ENCODE data around the gene KHDC1.

GRCh38 chr6:73227606-73228255 lies 35.3 kb downstream of the KHDC1 start:
- TF ChIP-seq CTCF (IDR thresholded peaks at IDR 0.05; ENCODE audit: low read depth, low read length, missing input control) (no peak), MAX (IDR thresholded peaks at IDR 0.05) (no peak)
